GM18502 (cell line): ENCODE results near the gene SHISA7.
A peak's percentile ranks its signal among the peaks of the same experiment; 100 is the strongest.

Experiments
- ATAC-seq: cut with Tn5 transposase; IDR thresholded peaks from one replicate; pipeline ENCODE4 v1.9.1; 2021; ENCODE audit warnings: mild to moderate bottlenecking; ENCODE audit not compliant: unreplicated experiment, poor library complexity

The SHISA7 gene

GRCh38 chr19:55391702-55392615, 51.1 kb downstream of the SHISA7 start:
- ATAC-seq = no peak

- ATAC-seq = no peak
These were observed 51.9 kb downstream of the SHISA7 start for GRCh38 chr19:55391191-55391670.

GRCh38 chr19:55390461-55390880, 52.6 kb downstream of the SHISA7 start:
- ATAC-seq = no peak

GRCh38 chr19:55389386-55390317, 53.4 kb downstream of the SHISA7 start:
- no peak for ATAC-seq

- ATAC-seq = no peak
These were observed 55.2 kb downstream of the SHISA7 start for GRCh38 chr19:55387736-55388497.

GRCh38 chr19:55386493-55386971, 56.6 kb downstream of the SHISA7 start:
- no peak for ATAC-seq

GRCh38 chr19:55385724-55386492, 57.2 kb downstream of the SHISA7 start, which contains the start of gene RPL28:
Gene RPL28 (plus strand): TSS chr19:55385932. CDS start chr19:55386358, 426 bp downstream.
- peak; percentile 60 for ATAC-seq

GRCh38 chr19:55384920-55385723, 58.0 kb downstream of the SHISA7 start:
- peak; percentile 51 for ATAC-seq

GRCh38 chr19:55384131-55384919, 58.8 kb downstream of the SHISA7 start, which contains the start of gene TMEM238:
Gene TMEM238 (minus strand): TSS chr19:55384292. CDS start chr19:55384259, 33 bp downstream.
- ATAC-seq = peak; percentile 19

- peak; percentile 19 for ATAC-seq
These were observed 59.6 kb downstream of the SHISA7 start for GRCh38 chr19:55383279-55384130.

GRCh38 chr19:55382522-55383054, 60.5 kb downstream of the SHISA7 start:
- no peak for ATAC-seq

- ATAC-seq = no peak
These were observed 61.1 kb downstream of the SHISA7 start for GRCh38 chr19:55382013-55382412.

GRCh38 chr19:55379174-55379573, 63.9 kb downstream of the SHISA7 start:
- ATAC-seq = no peak
